Measurements from ENCODE around the gene CEP78. TPM values are rescaled to one million over a fixed set of nuclear protein-coding genes. Genes with fewer than 3 reads are reported as not detected.

Gene CEP78
- total RNA-seq, 4 donors from 2014 or later: 5.7 to 10.3 (median 9.9) TPM

- TF ChIP-seq CTCF (IDR thresholded peaks at IDR 0.05; ENCODE audit: low read depth): no peak
These were observed 39.6 kb upstream of the CEP78 start for GRCh38 chr9:78196258-78196657.

- TF ChIP-seq CTCF (IDR thresholded peaks at IDR 0.05; ENCODE audit: low read depth): no peak
These were observed 28.6 kb upstream of the CEP78 start for GRCh38 chr9:78207319-78207718.

GRCh38 chr9:78207901-78208300, 28.0 kb upstream of the CEP78 start:
- no peak for TF ChIP-seq CTCF (IDR thresholded peaks at IDR 0.05; ENCODE audit: low read depth)

GRCh38 chr9:78209127-78209526, 26.7 kb upstream of the CEP78 start:
- TF ChIP-seq CTCF (IDR thresholded peaks at IDR 0.05; ENCODE audit: low read depth): no peak

GRCh38 chr9:78210841-78211301, 25.0 kb upstream of the CEP78 start:
- TF ChIP-seq CTCF (IDR thresholded peaks at IDR 0.05; ENCODE audit: low read depth): no peak

GRCh38 chr9:78212868-78213267, 23.0 kb upstream of the CEP78 start:
- no peak for TF ChIP-seq CTCF (IDR thresholded peaks at IDR 0.05; ENCODE audit: low read depth)

GRCh38 chr9:78213712-78214111, 22.2 kb upstream of the CEP78 start:
- no peak for TF ChIP-seq CTCF (IDR thresholded peaks at IDR 0.05; ENCODE audit: low read depth)

All from subcutaneous adipose tissue (tissue), 4 donors.